ENCODE data around the gene L3MBTL4. TPM values are rescaled to one million over a fixed set of nuclear protein-coding genes. Genes with fewer than 3 reads are reported as not detected.
A peak's percentile ranks its signal among the peaks of the same experiment; 100 is the strongest.

The L3MBTL4 gene
- total and polyA plus RNA-seq, 9 of the 15 experiments (the other 6 are each of a cell fraction or from before 2014, with no cell fraction given), result not detected

GRCh38 chr18:6310714-6311113 is 104.0 kb downstream of the L3MBTL4 start:
- POLR2A ChIA-PET, result no interaction called here
- 0 out of 2 replicates have a peak, but pooled peaks cover 5% of the 10 kb centered on the region for H3K9me3 ChIP-seq (replicated peaks; ENCODE audit: control insufficient read depth, insufficient read depth, low read depth, low read length)
- intact Hi-C loops (cut with micrococcal nuclease) (no loop called here), in situ Hi-C loops (cut with MboI) (no loop called here)
- no peaks in the 10 kb centered on the region for H3K36me3 ChIP-seq (ENCODE audit: control insufficient read depth, insufficient read depth, low read length)
- CTCF ChIA-PET (ENCODE audit: low intra/inter-chr PET ratio), result no interaction called here
- H3K27ac ChIP-seq (ENCODE audit: extremely low read depth, low read depth, low read length), result no peak overlapping the region
- DNase-seq (ENCODE audit: extremely low read depth in 1 of 4, low spot score in 3 of 4) (no peak), FAIRE-seq (no peak), ATAC-seq (no peak)
- no peaks in the 10 kb centered on the region for H3K27me3 ChIP-seq (ENCODE audit: control insufficient read depth in 2 of 2, insufficient read depth in 2 of 2, low read length in 2 of 2)
- no TSS peak for BruUV-seq (replicated peaks)
- no peak overlapping the region for H2AFZ ChIP-seq (ENCODE audit: low read depth, low read length)
- no peaks in the 10 kb centered on the region for H3K9me1 ChIP-seq (ENCODE audit: control insufficient read depth, insufficient read depth, low read length)
- H3K79me2 ChIP-seq (ENCODE audit: control insufficient read depth, insufficient read depth, low read length), result no peaks in the 10 kb centered on the region
- no peak overlapping the region for H3K4me2 ChIP-seq (ENCODE audit: insufficient read depth, low read length)
- no peaks in the 10 kb centered on the region for H4K20me1 ChIP-seq (replicated peaks; ENCODE audit: control insufficient read depth, insufficient read depth, low read length)
- H3K4me3 ChIP-seq, result no peak overlapping the region
- WGBS (ENCODE audit: insufficient coverage, low coverage, missing lambda C conversion rate), result 4% methylated on average over 2 of the region's 2 CpGs
- no peak overlapping the region for H3K9ac ChIP-seq (ENCODE audit: insufficient read depth in 1 of 2, low read depth in 2 of 2, low read length in 2 of 2)
- TF ChIP-seq ZNF134 (CRISPR knock-in tag; conservative IDR thresholded peaks at IDR 0.05) (peak; percentile 77), NCOA4 (IDR thresholded peaks at IDR 0.05; ENCODE audit: partially characterized antibody) (no peak)
- no peaks in the 10 kb centered on the region for H3K4me1 ChIP-seq (replicated peaks in 1 of 2; ENCODE audit: control insufficient read depth in 2 of 2, insufficient read depth in 2 of 2, low read length in 2 of 2)

GRCh38 chr18:6297875-6298274 is 116.8 kb downstream of the L3MBTL4 start:
- no peak for ATAC-seq
- no peaks in the 10 kb centered on the region for H3K36me3 ChIP-seq (ENCODE audit: control insufficient read depth, insufficient read depth, low read length)
- H3K27me3 ChIP-seq (ENCODE audit: control insufficient read depth in 2 of 2, insufficient read depth in 2 of 2, low read length in 2 of 2), result no peaks in the 10 kb centered on the region
- H2AFZ ChIP-seq (ENCODE audit: low read depth, low read length), result no peak overlapping the region
- ChIA-PET POLR2A (no interaction called here), CTCF (ENCODE audit: low intra/inter-chr PET ratio) (no interaction called here)
- H3K79me2 ChIP-seq (ENCODE audit: control insufficient read depth, insufficient read depth, low read length), result no peaks in the 10 kb centered on the region
- no peak for TF ChIP-seq HES1 (IDR thresholded peaks at IDR 0.05; ENCODE audit: low read depth)
- no peak for TF ChIP-seq ZNF140 (CRISPR knock-in tag; IDR thresholded peaks at IDR 0.05)
- TF ChIP-seq ZNF316 (IDR thresholded peaks at IDR 0.05), result peak; percentile 79
- peak; percentile 68 for TF ChIP-seq MAFG (tag; conservative IDR thresholded peaks at IDR 0.05)
- TF ChIP-seq C11orf30 (IDR thresholded peaks at IDR 0.05; ENCODE audit: low read depth), result peak; percentile 48; the same call in 1 of the 2 replicates
- TF ChIP-seq HDAC8 (tag; IDR thresholded peaks at IDR 0.05), result no peak
- peak; percentile 90 for TF ChIP-seq MAFK (IDR thresholded peaks at IDR 0.05; ENCODE audit: low read length)
- no peak for TF ChIP-seq ZNF384 (IDR thresholded peaks at IDR 0.05; ENCODE audit: low read depth, low read length)
- peak; percentile 84 for TF ChIP-seq MAFF (IDR thresholded peaks at IDR 0.05; ENCODE audit: low read length)
- no peaks in the 10 kb centered on the region for H3K9me1 ChIP-seq (ENCODE audit: control insufficient read depth, insufficient read depth, low read length)
- DNase-seq (ENCODE audit: extremely low read depth in 1 of 4, low spot score in 3 of 4), result no peak
- no peak overlapping the region for H3K27ac ChIP-seq (ENCODE audit: extremely low read depth, low read depth, low read length)
- H4K20me1 ChIP-seq (replicated peaks; ENCODE audit: control insufficient read depth, insufficient read depth, low read length), result no peaks in the 10 kb centered on the region
- H3K9ac ChIP-seq (ENCODE audit: insufficient read depth in 1 of 2, low read depth in 2 of 2, low read length in 2 of 2), result no peak overlapping the region
- no peak for FAIRE-seq
- intact Hi-C loops (cut with micrococcal nuclease), result no loop called here
- H3K4me3 ChIP-seq, result no peak overlapping the region
- no peaks in the 10 kb centered on the region for H3K9me3 ChIP-seq (replicated peaks; ENCODE audit: control insufficient read depth, insufficient read depth, low read depth, low read length)
- in situ Hi-C loops (cut with MboI), result no loop called here
- H3K4me2 ChIP-seq (ENCODE audit: insufficient read depth, low read length), result no peak overlapping the region
- 3% methylated on average over 2 of the region's 2 CpGs for WGBS (ENCODE audit: insufficient coverage, low coverage, missing lambda C conversion rate)
- no TSS peak for BruUV-seq (replicated peaks)
- no peaks in the 10 kb centered on the region for H3K4me1 ChIP-seq (replicated peaks in 1 of 2; ENCODE audit: control insufficient read depth in 2 of 2, insufficient read depth in 2 of 2, low read length in 2 of 2)

Data from K562 (cell line).